Eye (tissue), 1 donor: ENCODE data around the gene INPP5B.

Experiments used
- DNase-seq: peaks from one replicate; pipeline ENCODE4 v3.0.0-alpha.2; 2015

Gene INPP5B

DNA sequence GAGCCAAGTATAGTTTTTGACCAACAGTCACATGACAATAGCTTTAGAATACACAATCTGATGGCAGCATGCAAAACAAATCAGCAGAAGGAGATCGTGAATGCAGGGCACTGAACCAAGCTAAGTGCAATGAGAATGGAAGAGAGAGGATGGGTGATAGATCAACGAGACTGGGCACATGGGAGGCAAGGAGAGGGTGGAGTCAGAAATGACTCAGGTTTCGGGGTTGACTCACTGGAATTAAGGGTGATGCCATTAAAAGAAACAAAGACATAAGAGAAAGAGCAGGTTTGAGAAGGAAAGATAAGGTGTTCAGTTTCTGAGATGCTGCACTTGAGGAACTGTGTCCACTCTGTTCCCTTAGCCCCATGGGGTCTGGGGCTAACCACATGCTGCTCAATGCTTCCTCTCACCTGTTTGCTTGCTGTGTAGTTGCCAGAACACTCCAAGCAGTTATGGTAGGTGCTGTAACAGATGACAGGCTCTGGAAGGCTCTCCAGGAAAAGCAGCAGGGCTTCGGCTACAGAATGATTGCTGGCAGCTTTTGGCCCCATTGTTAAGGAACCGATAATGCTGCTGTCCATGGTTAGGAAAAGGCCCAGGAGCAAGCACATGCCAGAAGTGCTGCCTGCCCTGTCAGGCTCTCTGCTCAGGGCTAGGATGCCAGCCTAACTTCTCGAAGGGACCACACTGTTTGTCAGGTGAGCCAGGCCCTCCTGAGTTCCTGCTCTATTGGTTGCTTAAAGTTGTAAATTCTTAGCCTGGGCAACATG is 81.3 kb downstream of the INPP5B start:
- DNase-seq, result no peak

- DNase-seq, result no peak
Observed at GRCh38 chr1:37862330-37862729, 84.5 kb downstream of the INPP5B start.

- no peak for DNase-seq
Observed at GRCh38 chr1:37861151-37861550, 85.7 kb downstream of the INPP5B start.

DNA sequence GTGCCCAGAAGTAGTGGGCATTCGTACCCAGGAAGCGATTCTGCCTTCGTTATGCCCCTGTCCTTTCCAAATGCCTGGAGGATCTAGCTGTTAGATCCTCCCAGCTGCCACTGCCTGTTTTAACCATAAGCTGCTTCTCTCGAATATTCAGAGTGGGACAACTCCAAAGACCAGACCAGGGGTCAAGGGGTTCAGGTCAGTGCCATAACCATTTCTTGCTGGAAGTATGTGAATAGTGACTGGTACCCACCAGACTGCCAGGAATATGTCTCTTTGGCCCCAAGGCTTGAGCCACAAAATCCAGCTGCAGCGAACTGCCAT is 86.5 kb downstream of the INPP5B start:
- DNase-seq, result no peak

DNA sequence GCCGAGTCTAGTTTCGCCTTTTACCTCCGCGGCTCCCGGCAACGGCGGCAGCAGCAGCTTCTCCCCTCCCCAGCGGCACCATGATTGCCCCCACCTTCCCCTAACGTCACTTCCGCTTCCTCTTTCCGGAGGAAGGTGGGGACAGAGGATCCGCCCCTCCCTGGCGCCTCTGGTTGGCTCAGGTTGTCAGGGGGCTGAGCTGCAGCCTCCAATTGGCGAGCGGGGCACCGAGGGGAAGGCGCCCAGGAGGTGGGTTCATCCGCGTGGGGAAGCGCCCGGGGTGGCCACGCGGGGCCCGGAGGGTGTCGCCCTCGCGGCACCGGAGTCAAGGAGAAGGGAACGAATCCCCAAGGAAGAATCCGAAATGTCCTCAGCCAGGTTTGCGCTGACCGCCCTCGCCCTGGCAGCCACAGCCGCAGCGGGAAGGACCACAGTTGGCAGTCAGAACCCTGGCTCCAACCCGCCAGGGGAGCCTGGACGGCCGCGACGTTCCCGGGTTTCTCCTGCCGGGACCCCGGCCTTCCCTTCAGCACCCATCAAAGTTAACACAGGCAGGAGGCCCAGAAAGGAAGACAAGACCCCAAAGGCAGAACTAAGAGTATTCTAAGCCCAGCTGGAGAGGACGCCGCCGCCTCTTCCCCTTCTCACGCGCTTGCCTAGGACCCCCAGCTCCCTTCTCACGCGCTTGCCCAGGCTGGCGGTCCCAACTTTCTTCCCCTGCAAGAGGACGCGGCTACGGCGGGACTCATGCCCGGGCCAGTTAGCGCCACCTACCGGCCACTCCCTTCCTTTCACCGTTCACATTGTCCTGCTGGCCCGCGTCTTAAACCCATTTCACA is 87.1 kb downstream of the INPP5B start, which contains the start of gene MTF1:
Gene MTF1 (minus strand): TSS at position 86 of the 839 bp plus-strand sequence. CDS start 1,934 bp downstream, outside the sequence.
- DNase-seq, result peak; percentile 100

DNA sequence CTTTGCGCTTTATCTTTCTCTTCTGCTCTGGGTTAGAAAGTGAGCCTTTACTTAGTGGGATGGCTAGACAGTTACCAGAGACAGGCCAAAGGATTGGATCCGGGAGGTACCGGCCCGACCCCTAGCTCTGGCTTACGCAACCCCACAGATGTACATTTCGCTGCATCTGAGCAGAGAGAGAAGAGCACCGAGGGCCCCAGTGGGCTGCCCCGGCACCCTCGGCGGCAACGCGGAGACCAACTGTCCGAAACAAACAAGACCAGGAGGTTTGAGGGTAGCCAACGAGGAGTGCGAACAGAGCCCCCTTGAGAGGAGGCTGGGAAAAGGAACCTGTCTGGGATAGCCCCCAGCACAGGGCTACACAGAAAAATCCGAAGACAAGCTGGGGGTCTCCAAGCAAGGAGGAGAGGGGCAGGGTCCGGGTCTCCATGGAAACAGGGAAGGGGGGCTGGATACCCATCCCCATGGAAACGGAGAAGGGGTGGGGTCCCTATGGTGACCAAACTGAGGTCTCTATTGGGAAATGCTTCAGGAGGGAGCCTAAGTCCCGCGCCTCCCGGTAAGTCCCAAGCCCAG is 87.8 kb downstream of the INPP5B start:
- DNase-seq, result no peak

DNA sequence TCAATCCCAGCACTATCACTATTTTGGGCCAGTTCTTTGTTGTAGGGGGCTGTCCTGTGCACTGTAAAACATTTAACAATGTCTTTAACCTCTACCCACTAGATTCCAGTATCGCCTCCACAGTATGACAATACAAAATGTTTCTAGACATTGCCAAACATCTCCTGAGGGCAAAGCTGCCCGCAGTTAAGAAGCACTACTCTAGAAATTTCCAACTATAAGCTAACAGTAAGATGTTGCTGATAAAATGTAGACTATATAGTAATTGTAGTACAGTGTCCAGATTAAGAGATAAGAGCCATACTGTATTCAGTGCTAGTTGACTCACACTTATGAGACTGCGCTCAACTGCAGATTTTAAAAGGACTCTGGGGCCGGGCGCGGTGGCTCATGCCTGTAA is 92.4 kb downstream of the INPP5B start:
- DNase-seq, result no peak

DNA sequence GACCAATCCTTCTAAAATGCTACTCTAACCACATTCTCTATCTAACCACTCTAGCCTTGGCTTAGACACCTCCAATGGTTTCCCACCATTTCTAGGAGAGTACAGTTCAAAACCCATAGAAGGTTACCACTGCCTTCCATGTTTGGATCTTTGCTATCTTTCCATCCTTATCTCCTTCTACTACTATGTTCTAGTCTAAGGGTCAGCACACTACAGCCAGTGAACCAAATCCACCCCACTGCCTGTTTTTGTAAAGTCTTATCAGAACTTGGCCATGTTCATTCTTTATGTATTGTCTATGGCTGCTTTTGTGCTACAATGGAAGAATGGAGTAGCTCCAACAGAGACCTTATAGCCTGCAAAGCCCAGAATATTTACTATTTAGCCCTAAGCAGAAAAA is 93.7 kb downstream of the INPP5B start:
- no peak for DNase-seq

- DNase-seq, result no peak
Observed at GRCh38 chr1:37851782-37852210, 95.1 kb downstream of the INPP5B start.

DNA sequence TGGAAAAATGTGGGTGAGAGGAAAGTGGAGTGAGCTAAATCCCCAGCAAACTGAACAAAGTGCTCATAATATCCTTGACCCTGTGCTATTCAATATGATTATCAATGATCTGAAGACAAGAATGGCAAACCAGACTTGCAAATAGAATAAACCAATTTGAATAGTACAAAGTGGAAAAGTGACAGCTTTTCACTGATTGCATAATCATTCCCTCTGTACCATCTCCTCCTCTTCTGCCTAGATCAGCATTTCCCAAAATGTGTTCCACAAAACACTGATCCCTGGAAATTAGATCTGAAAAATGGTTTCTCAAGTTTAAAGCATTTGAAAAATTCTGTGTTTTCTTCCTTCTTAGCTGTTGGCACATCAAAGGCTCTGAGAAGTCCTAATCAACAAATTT is 95.6 kb downstream of the INPP5B start:
- no peak for DNase-seq

DNA sequence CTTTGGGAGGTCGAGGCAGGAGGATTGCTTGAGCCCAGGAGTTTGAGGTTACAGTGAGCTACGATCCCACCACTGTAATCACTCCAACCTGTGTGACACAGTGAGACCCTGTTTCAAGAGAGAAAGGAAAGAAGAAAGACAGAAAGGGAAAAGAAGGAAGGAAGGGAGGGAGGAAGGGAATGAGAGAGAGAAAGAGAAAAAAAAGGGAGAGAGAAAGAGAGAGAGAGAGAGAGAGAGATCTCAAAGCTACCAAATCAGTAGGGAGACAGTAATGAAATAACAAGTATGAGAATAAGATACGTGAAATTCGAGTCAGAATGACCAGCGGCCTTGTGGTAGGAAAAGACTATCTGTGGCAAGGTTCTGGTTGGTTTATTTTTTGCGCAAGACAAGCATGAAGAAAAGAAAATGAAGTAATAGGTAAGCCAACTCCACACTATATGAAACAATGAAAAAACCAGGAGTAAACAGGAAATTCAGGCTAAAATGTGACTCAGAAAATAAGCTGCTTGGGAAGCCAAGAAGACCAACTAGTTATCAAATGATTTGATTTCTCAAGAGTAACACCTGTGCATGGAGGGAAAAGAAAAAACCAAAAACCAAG is 96.4 kb downstream of the INPP5B start:
- DNase-seq, result no peak

DNA sequence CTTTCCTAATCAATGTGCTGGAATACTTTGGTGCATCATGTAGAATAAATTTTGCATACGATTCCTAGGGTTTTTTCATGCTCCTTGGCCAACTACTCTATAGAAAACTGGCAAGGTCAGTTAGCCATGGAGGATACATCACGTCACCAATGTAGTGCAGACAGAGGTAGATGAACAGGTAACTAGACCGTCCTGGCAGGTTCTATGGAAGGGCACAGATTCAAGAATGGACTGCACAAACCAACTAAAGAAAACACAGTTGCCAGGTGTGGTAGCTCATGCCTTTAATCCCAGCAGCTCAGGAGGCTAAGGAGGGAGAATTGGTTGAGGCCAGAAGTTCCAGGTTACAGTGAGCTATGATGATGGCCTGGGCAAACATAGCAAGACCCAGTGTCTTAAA is 97.4 kb downstream of the INPP5B start:
- DNase-seq, result no peak

- DNase-seq, result no peak
Observed at GRCh38 chr1:37846647-37847339, 100.1 kb downstream of the INPP5B start.

DNA sequence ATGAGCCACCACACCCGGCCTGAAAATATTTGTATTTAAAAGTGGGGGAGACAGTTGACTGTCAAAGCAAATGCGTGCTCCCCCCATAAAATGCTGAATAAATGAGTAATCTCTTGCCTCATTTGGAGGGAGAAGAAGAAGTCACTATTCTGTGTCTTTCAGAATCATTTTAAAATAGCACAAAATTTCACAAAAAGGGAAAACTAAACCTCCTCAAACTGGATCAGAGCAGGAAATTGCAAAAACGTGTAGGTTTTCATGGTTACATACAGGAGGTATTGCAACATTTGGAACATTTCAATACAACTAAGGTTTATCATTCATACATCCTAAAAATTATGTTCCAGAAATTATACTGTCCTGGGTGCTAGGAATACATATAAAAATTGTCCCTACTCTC is 101.1 kb downstream of the INPP5B start:
- no peak for DNase-seq

DNA sequence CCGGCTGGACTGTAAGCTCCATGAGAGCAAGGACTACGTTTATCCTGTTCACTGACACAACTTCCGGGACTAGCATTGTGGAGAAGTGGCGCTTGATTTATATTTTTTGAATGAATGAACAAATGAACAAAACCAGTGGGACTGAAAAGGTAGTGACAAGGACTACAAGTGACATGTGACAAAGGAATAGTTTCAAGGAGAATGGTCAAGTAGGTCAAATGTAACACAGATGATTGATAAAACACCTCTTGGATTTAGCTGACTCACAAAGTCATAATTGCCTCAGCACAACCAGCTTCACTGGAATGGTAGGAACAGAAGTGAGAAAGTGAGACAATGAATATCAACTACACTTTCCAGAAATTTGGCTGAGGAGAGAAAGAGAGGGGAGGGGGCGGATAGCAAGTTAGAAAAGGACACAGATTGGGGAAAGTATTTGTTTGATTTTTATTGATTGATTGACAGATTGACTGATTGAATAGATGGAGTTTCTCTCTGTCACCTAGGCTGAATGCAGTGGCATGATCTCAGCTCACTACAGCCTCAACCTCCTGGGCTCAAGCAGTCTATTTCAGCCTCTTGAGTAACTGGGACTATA is 101.7 kb downstream of the INPP5B start:
- DNase-seq, result peak; percentile 1

DNA sequence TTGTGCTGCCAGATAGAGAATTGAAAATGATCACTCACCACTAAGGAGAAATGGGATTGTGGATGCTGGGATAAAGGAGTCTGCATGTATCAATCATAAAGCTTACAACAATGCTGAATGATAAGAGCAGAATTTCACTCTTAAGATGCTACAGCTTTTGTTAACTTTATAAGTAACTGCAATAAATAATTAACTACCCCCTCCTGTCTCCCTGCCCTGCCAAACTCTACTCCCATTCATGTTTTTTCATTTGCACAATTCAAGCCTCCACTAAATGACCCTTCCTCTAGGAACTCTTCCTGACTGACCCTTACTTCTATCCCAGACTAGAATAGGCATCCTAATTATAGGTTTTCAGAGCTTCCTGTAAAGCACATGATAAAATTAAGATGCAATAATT is 102.3 kb downstream of the INPP5B start:
- DNase-seq, result no peak

DNA sequence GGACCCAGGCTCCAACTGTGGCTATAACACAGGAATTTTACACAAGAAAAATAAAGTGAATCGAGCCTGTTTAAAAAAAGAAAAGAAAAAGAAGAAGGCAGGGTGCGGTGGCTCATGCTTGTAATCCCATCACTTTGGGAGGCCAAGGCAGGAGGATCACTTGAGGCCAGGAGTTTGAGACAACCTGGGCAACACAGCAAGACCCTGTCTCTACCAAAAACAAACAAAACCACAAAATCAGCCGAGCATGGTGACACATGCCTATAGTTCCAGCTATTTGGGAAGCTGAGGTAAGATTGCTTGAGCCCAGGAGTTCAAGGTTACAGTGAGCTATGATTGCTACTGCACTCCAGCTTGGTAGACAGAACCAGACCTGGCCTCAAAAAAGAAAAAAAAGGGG is 105.2 kb downstream of the INPP5B start:
- no peak for DNase-seq

DNA sequence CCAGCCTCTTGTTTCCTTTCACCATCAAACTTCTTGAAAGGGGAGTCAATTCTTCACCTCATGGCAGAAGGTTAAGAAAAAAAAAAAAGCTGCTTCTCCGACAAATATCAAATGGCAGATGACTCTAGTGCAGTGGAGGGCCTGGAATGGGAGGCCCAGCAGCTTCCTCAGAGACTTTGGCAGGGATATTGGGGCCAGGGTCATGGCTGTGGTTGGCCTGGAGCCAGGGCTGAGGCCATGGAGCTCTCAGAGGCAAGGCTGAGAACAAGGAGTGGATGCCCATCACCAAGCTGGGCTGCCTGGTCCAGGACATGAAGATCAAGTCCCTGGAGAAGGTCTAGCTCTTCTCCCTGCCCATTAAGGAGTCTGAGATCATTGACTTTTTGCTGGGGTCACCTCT is 106.1 kb downstream of the INPP5B start:
- DNase-seq, result no peak

GRCh38 chr1:37839676-37840075 is 107.2 kb downstream of the INPP5B start:
- no peak for DNase-seq

GRCh38 chr1:37836788-37837187 is 110.1 kb downstream of the INPP5B start:
- no peak for DNase-seq

- DNase-seq, result no peak
Observed at GRCh38 chr1:37831809-37832208, 115.0 kb downstream of the INPP5B start.

DNA sequence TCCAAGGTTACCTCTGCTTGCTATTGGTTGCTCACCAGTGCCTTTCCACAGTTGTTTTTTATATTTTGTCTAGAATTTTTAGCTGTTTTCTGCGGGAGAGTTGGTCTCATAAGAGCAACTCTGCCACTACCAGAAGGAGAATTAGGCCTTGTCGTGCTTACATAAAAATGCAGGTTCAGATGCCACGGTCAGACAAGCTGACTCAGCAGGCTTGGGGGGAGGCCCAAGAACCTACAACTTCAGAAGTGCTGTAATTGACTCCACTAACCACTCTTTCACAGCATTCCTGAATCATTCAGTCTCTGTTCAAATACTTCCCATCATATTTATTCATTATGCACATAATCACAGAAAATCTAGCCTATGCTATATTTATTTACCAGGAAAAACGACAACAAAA is 115.7 kb downstream of the INPP5B start:
- DNase-seq, result no peak
